ENCODE measurements around the gene TTC34. TPM values are rescaled to one million over a fixed set of nuclear protein-coding genes. Genes with fewer than 3 reads are reported as not detected.
"Not testable (repeated sequence)": the region's sequence is repeated elsewhere in the genome, so short reads cannot be mapped to it uniquely, and the experiment has no call there.

The TTC34 gene
- total RNA-seq, 1 experiment from 2014 or later = 0.79 TPM

DNA sequence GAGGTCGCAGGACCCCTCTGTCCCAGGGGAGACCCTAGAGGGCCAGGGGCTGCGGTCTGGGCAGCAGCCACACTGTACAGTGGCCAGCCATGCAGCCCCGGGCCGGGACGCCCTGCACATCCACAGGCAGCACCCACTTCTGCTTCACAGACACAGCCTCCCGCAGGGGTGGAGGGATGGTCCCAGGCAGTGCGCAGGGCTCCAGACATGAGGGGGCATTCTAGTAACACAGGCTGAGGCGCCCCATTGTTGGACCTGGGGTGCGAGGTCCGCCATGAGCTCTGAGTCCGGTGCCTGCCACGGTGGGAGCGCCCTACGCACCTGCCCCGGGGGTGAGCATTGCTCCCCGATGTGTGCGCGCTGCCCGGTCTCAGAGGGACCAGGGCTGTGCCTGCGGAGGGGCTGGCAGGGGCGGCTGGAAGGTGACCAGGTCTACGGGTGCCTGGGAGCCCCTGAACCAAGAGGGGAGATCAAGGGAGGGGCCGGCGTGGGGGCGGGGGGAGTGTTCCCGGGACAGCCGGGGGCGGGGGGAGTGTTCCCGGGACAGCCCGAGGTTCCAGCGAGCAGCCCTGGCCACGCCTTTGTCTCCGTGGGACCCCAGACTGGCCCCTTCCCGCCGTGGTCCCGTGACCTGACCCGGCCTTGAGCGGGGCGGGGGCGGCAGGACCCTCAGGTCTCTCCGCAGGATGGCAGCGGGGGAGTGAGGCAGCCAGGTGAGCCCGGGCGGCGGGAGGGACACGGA is 173.1 kb downstream of the TTC34 start:
- ChIA-PET POLR2A (no interaction called here), CTCF (no interaction called here)
- Mint-ChIP-seq H3K27ac (ENCODE audit: unreplicated experiment) (no peak overlapping the region), H3K27me3 (ENCODE audit: insufficient read depth, unreplicated experiment) (peaks cover 10% of the 10 kb centered on the region), H3K36me3 (ENCODE audit: insufficient read depth, unreplicated experiment) (peaks cover 5% of the 10 kb centered on the region), H3K9me3 (ENCODE audit: unreplicated experiment) (no peaks in the 10 kb centered on the region), H3K4me3 (ENCODE audit: unreplicated experiment) (no peak overlapping the region), H3K4me1 (ENCODE audit: low read depth, unreplicated experiment) (no peaks in the 10 kb centered on the region)
- Histone ChIP-seq H3K4me1 (no peaks in the 10 kb centered on the region), H3K27me3 (replicated peaks; ENCODE audit: control insufficient read depth, insufficient read depth, low read length) (no peaks in the 10 kb centered on the region), H3K9me3 (no peaks in the 10 kb centered on the region), H3K4me3 (ENCODE audit: low read depth, low read length) (peak overlapping the region; percentile 25), H3K36me3 (ENCODE audit: control insufficient read depth, insufficient read depth, low read length) (no peaks in the 10 kb centered on the region)
- TF ChIP-seq CTCF (IDR thresholded peaks at IDR 0.05; ENCODE audit: insufficient read depth in 1 of 2, low read depth in 1 of 2, low read length in 1 of 2, severe bottlenecking in 1 of 2, unreplicated experiment in 1 of 2) = no peak
- intact Hi-C loops (cut with micrococcal nuclease; ENCODE audit: unreplicated experiment) = no loop called here
- no TSS peak for BruUV-seq (replicated peaks)
- peak in 1 of 2 experiments; percentile 26 for DNase-seq

DNA sequence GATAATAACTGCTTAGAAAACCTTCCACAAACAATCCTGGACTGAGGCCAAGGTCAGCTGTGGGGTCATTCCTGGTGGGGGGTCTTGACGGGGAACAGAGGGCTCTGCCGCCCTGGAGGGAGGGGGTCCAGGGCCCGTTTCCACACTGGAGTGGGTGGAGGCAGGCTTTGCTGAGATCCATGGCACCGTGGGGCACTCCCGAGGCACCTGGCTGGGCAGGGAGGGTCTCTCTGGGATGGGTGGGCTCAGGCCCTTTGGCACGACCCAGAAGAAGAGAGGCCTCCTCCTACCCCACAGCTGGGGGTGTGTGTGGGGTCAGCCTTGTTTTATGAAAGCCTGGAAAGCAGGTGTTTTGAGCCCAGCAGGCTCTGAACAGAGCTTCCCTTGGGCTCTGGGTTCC is 173.7 kb downstream of the TTC34 start:
- DNase-seq = no peak
- ChIA-PET POLR2A (no interaction called here), CTCF (no interaction called here)
- no TSS peak for BruUV-seq (replicated peaks)
- Histone ChIP-seq H3K36me3 (ENCODE audit: control insufficient read depth, insufficient read depth, low read length) (no peaks in the 10 kb centered on the region), H3K27me3 (replicated peaks; ENCODE audit: control insufficient read depth, insufficient read depth, low read length) (no peaks in the 10 kb centered on the region), H3K4me1 (no peaks in the 10 kb centered on the region), H3K4me3 (ENCODE audit: low read depth, low read length) (no peak overlapping the region), H3K9me3 (no peaks in the 10 kb centered on the region)
- no peaks in the 10 kb centered on the region for H3K36me3 Mint-ChIP-seq (ENCODE audit: insufficient read depth, unreplicated experiment)
- TF ChIP-seq CTCF (IDR thresholded peaks at IDR 0.05; ENCODE audit: insufficient read depth in 1 of 2, low read depth in 1 of 2, low read length in 1 of 2, severe bottlenecking in 1 of 2, unreplicated experiment in 1 of 2) = no peak
- intact Hi-C loops (cut with micrococcal nuclease; ENCODE audit: unreplicated experiment) = no loop called here
- peaks cover 10% of the 10 kb centered on the region for H3K27me3 Mint-ChIP-seq (ENCODE audit: insufficient read depth, unreplicated experiment)
- no peaks in the 10 kb centered on the region for H3K9me3 Mint-ChIP-seq (ENCODE audit: unreplicated experiment)
- H3K4me1 Mint-ChIP-seq (ENCODE audit: low read depth, unreplicated experiment) = no peaks in the 10 kb centered on the region
- no peak overlapping the region for H3K4me3 Mint-ChIP-seq (ENCODE audit: unreplicated experiment)
- H3K27ac Mint-ChIP-seq (ENCODE audit: unreplicated experiment) = no peak overlapping the region

DNA sequence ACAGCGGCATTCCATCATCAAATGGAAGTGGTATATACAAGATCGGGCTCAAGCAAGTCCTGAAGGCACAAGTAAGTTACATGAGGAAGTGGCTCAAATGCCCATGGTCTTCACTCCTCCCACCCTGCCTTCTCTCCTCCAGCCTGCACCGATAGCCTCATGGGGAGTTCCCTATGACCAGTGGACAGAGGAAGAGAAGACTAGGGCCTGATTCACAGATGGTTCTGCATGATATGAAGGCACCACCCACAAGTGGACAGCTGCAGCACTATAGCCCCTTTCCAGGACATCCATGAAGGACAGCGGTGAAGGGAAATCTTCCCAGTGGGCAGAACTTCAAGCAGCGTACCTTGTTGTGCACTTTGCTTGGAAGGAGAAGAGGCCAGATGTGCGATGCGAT is 175.7 kb downstream of the TTC34 start:
- H3K9me3 Mint-ChIP-seq (ENCODE audit: unreplicated experiment); POLR2A ChIA-PET; H3K36me3 Mint-ChIP-seq (ENCODE audit: insufficient read depth, unreplicated experiment); intact Hi-C loops (cut with micrococcal nuclease; ENCODE audit: unreplicated experiment); H3K4me1 ChIP-seq; H3K4me1 Mint-ChIP-seq (ENCODE audit: low read depth, unreplicated experiment); DNase-seq; H3K9me3 ChIP-seq; H3K4me3 Mint-ChIP-seq (ENCODE audit: unreplicated experiment); CTCF ChIA-PET; H3K4me3 ChIP-seq (ENCODE audit: low read depth, low read length); BruUV-seq (replicated peaks); H3K27ac Mint-ChIP-seq (ENCODE audit: unreplicated experiment); H3K27me3 ChIP-seq (replicated peaks; ENCODE audit: control insufficient read depth, insufficient read depth, low read length); H3K36me3 ChIP-seq (ENCODE audit: control insufficient read depth, insufficient read depth, low read length): not testable (repeated sequence)
- peaks cover 10% of the 10 kb centered on the region for H3K27me3 Mint-ChIP-seq (ENCODE audit: insufficient read depth, unreplicated experiment)
